Measurements from ENCODE around the gene RASSF6.
"Not testable (repeated sequence)": the region's sequence is repeated elsewhere in the genome, so short reads cannot be mapped to it uniquely, and the experiment has no call there.

The RASSF6 gene

DNA sequence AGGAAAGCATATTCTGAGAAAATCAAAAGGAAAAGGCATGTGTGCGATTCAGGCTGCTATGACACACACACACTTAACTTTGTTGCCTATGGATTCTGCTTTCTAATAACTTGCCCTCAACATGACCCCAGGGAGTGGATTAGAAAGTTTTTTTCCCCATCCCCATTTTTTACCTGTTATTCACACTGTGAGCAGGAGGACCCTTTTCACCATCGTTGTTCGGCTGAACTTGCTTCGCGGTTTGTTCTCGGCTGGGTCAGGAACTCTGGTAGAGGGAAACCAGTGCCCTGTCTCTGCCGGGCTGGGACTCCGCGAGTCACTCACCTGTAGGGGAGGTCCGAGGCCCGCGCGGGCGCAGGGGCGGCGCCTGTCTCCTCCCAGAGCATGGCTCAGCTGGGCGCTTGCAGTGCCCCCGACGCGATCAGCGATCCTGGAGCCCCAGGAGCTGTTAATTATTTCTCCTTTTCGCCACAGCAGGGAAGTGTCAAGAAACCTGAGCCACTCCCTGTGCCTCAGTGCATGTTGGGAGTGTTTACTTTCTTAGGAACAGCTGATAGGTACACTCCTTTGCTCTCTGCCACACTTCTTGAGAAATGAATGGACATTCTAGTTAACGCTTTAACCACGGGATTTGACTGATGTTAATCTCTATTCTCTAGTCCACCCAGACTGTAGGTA lies at the start of gene RASSF6:
TSS of gene RASSF6 (minus strand) at position 322 of the 678 bp plus-strand sequence. CDS start 8,641 bp downstream, outside the sequence.
- DNase-seq, result peak; percentile 2 to 22

DNA sequence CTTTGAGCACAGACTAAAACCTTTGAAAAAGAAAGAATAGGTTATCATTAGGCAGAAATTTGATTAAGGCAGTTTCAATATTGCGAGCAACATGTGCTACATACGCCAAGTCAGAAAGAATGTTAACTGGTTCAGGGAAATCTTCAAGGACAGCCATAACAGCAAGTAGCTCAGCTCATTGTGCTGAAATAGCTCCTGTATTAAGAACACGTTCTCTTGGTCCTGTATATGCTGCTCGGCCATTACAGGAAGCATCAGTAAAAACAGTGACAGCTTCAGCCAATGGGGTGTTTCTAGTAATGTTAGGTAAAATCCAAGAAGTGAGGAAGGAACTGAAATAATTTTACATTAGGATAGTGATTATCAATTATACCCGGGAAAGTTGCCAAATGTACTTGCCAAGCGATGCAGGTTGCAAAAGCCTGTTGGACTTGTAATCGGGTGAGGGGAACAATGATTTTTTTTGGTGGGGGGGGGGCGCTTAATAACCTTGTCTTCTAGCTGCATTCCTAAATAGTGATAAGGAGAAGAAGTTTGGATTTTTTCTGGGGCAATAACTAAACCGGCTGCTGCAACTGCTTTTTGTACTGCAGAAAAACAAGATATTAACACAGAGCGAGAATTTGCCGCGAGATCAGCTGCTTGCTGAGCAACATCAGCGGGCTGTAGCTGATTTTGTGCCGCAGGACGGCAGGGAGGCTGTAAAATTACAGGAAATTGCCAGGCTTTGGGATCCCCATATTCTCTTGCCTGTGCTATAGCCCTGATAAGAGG lies 49.4 kb upstream of the RASSF6 start:
- DNase-seq, result no peak

DNA sequence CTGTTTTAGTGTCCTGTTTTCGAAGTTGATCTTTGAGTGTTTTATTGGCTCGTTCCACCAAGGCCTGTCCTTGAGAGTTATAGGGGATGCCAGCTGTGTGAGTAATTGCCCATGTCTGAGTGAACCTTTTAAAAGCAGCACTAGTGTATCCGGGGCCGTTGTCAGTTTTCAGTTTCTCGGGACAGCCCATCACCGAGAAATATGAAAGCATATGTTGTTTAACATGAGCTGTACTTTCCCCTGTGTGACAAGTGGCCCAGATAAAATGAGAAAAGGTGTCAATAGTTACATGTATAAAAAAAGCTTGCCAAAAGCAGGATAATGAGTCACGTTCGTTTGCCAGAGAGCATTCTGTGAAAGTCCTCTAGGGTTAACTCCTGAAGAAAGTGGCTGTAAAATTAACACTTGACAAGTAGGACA lies 48.6 kb upstream of the RASSF6 start:
- no peak for DNase-seq

- not testable (repeated sequence) for DNase-seq
These were observed 45.7 kb upstream of the RASSF6 start for GRCh38 chr4:73665924-73666323.

DNA sequence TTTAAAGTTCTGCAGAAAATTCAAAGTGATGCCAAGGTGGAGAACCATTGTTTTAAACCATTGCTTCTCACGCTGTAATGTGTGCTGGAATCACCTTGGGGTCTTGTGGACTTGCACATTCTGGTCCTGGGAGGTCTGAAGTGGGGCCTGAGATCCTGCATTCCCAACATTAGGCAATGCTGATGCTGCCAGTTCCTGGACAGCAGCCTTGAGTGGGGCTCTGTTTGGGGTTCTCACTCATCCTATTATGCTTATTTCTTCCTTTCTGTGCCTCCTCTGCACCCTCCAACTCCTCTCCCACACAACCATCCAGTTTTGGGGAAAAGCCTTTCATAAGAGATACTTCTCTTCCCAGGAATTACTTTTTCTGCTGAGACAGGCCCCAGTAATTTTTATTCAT lies 44.2 kb upstream of the RASSF6 start:
- no peak for DNase-seq

DNA sequence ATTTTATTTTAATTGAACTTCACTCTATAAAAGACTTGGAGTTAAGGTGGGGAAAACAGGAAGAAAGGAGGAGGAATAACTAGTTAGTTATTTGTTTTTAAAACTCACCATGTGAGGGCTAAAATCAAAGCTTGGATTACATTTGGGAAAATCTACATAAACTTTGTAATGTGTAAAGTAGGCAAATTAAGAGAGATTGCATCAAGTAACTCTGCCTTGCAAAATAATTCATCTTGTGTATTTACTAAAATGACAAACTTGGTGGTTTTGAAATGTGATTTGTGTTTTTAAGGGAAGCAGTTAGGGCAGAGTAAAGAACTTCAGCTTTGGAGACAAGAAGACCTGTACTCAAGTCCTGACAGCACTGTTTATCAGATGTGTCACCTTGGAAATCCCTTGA lies 43.3 kb upstream of the RASSF6 start:
- no peak for DNase-seq

- peak in 1 of 2 donors; percentile 2 for DNase-seq
These were observed 42.7 kb upstream of the RASSF6 start for GRCh38 chr4:73662709-73663546.

DNA sequence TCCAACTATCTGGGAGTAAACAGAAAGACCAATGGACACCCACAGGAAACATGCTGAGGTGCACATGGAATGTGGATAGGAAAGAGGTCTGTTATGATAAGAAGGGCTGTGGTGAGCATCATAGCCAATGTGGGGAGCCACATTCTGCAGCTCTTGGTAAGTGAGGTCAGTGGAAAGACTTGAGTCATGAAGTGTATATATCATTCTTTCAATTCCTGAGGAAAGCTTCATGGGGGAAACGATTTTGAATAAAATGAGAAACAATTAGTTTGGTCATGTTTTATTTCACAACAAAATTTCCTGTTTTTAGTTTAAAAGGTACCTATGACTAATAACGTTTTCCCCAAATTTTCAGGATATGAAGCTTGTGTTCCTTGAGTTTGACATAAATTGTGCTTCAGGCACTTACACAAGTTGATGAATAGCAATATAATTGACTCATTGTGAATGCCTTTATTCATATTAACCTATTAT lies 41.4 kb upstream of the RASSF6 start:
- no peak for DNase-seq

- no peak for DNase-seq
These were observed 40.6 kb upstream of the RASSF6 start for GRCh38 chr4:73660808-73661207.

- peak; percentile 1 to 3 for DNase-seq
These were observed 33.5 kb upstream of the RASSF6 start for GRCh38 chr4:73653695-73654106.

DNA sequence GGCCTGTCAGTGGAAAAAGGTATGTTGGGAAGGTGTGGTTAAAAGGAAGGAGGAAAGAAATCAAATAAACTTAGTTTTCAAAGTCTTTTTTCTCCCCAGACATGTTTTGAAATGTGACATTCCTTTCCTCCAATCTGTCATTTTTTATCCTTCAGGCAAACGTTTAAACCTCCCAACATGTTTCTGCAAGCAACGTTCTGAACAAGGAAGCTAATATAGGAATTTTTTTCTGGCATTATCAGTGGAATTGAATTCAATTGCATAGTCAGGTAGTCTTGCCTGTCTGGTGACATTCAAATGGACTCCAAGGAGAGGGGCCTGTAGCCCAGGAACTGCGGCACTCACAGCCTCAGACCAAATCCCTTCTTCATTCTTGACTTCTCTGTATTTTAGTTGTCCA lies 30.0 kb upstream of the RASSF6 start:
- no peak for DNase-seq

- DNase-seq, result no peak
These were observed 28.2 kb upstream of the RASSF6 start for GRCh38 chr4:73648478-73648877.

DNA sequence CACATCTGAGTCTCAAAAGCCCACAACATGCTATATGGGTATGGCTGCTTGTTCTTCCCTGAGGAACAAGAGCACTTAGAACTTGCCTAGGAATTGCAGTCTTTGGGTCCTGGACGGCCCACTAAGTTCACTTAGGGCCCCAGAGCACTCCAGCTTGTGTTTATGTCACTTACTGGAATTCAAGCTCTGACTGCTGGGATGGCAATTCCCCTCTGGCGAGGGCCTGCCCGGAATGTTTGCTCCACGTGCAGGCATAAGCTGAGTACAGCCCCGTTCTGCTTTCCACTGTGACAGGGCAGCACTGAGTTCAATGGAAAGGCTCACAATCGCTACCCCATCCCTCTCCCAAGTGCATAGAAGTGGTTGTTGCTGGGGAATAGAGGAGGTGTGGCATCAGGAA lies 25.9 kb upstream of the RASSF6 start:
- DNase-seq, result no peak

GRCh38 chr4:73631565-73632226 lies 11.5 kb upstream of the RASSF6 start:
- no peak for DNase-seq

DNA sequence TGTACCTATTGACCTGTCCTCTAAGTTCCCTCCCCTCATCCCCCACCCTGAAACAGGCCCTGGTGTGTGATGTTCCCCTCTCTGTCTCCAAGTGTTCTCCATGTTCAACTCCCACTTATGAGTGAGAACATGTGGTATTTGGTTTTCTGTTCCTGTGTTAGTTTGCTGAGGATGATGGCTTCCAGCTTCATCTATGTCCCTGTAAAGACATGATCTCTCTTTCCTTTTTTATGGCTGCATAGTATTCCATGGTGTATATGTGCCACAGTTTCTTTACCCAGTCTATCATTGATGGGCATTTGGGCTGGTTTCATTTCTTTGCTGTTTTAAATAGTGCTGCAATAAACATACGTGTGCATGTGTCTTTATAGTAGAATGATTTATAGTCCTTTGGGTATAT lies 8.6 kb upstream of the RASSF6 start:
- DNase-seq, result not testable (repeated sequence)

DNA sequence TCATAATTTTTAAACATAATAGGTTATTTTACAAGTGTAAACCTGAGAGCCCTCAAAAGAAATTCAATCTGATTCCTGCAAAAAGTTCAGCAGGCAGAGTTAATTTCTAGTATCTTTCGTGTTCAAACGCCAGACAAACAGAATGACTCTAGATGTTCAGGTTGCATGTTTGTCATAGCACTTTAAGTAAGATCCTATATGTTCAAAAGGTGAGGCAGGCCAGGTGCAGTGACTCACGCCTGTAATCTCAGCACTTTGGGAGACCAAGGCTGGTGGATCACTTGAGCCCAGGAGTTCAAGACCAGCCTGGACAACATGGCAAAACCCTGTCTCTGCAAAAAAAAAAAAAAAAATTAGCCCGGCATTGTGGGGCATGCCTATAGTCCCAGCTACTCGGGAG lies 1.1 kb upstream of the RASSF6 start:
- no peak for DNase-seq

- DNase-seq, result no peak
These were observed 890 bp downstream of the RASSF6 start for GRCh38 chr4:73619346-73619745.

DNA sequence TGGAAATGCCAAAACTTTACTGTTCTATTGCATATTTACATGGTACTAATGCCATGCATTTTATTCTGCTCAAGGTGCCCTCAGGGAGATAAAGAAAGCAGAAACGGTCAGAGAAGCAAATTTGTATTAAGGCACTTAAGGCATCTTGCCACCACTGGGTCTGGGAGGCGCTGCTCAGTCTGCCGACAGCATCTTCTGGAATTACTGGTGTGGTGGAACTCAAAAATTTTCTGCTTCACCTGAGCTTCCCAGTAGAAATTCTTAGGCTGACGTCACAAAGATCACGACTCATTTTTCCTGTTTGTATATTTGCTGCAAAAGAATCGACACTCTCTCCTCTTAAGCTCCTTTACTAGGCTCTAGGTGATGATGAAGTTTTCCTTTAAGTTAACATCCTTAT lies 3.0 kb downstream of the RASSF6 start:
- DNase-seq, result no peak

DNA sequence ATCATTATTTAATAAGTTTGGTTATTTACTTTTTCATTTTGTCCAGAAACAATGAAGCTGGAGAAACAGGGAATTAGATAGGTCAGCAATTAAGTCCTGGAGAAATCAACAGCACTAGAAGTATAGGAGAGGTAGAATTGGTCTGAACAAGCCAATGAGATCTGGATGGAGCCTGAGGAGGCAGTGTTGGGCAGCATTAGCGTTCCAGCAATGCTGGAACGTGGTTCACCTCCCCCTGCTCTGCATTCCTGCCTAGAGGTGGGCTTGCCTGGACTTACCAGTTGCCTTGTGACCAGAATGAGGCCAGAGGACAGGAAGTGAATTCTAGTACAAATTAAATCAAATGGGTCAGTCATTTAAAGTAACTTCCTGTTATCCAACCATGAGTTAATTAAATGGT lies 4.6 kb downstream of the RASSF6 start:
- DNase-seq, result no peak

GRCh38 chr4:73614311-73614867 lies 5.8 kb downstream of the RASSF6 start:
- DNase-seq, result no peak

DNA sequence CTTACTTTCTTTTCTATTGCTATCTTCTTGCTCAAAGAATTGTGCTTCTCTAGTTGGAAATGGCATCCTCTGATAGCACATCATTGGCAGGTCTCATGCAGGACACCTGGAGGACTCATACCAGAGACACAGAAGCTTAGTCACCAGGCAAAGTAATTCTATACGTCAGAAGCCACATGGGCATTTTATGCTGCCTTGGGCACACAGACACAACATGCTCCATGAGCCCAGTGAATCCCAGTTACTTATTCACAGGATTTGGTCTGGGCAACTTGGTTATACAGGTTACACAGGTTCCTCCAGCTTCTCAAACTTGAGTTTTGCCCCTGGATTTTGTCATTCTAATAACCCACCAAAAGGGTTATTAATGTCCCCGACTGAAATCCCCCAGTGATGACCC lies 7.1 kb downstream of the RASSF6 start:
- no peak for DNase-seq

DNA sequence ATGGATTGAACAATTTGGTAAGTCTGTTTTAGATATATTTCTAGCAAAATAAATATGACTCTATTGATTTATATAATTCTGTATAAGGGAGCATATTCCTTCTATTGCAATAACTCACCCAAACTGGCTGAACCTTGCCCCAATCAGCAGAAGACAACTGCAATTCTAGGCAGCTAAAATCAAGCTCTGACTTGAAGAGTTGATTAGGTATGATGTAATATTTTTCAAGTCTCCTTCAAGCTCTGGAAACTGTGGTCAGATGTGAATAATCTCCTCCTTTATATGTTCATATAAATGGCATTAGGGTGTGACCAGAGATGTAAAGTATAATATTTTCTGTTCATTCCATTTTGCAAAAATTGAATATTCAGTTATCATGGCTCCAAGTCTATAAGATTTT lies 8.2 kb downstream of the RASSF6 start:
- no peak for DNase-seq

GRCh38 chr4:73609706-73610105 lies 10.5 kb downstream of the RASSF6 start:
- no peak for DNase-seq

Measured in CD4-positive, alpha-beta T cell treated with Interleukin-1 beta for 1 hour (primary cell).